ENCODE measurements around the gene MALL.
"Not testable (repeated sequence)": the region's sequence is repeated elsewhere in the genome, so short reads cannot be mapped to it uniquely, and the experiment has no call there.

The MALL gene

DNA sequence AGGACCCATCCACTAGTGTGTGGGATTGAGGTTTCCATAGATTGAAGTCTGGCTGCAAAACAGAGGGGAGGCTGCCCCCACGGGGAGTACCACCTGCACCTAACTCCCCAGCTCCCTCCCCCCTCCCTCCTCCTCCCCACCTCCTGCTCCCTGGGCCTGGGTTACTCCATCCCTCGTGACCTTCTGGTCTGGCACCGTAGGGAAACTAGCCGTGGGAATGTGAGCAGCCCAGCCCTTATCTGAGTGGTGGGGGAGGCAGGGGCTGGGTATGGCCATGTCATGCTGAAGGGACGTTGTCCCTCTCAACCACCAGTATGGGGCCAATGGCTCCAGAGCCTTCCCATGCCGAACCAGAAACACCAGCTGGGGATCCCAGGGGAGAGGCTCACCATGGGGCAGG is 80.2 kb downstream of the MALL start:
- H3K36me3 Mint-ChIP-seq; H3K4me1 Mint-ChIP-seq; ATAC-seq (ENCODE audit: low read depth); H3K4me3 Mint-ChIP-seq; H3K9me3 Mint-ChIP-seq; DNase-seq (ENCODE audit: low spot score in 2 of 2); H3K27me3 Mint-ChIP-seq; H3K27ac Mint-ChIP-seq: not testable (repeated sequence)

DNA sequence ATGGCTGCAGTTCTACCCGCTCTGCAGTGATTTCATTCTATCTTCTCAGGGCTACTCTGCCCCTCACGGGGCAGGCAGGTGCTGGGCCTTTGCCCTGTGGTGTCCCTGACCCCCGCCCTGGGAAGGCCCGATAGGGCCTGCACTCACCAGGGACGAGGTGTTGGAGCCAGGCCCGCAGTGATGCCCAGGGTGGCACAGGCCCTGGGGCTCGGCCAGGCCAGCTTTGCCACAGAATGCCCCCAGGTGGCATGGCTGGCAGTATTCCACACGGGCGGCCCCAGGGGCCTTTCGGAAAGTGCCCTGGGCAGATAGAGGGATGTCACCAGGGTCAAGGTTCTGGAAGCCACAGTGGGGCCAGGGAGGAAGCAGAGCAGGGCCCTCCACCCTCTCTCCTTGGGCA is 80.7 kb downstream of the MALL start:
- not testable (repeated sequence) for ATAC-seq (ENCODE audit: low read depth); H3K9me3 Mint-ChIP-seq; H3K4me1 Mint-ChIP-seq; H3K36me3 Mint-ChIP-seq; H3K27ac Mint-ChIP-seq; H3K4me3 Mint-ChIP-seq; H3K27me3 Mint-ChIP-seq; DNase-seq (ENCODE audit: low spot score in 2 of 2)

All from memory B cell (primary cell).